Stimulated activated CD4-positive, alpha-beta T cell treated with anti-CD3 and anti-CD28 coated beads, Interleukin-1b, Interleukin-23, amount 100 ng/mL, for 1 hour (primary cell): ENCODE data around the gene PROX1.

Source experiments
- DNase-seq, 2 donors: peaks; one replicate each; pipeline ENCODE4 v3.0.0-alpha.2; 2020; ENCODE audit warnings: low read depth in 2 of 2

The PROX1 gene

GRCh38 chr1:213987927-213988506, at the start of gene PROX1:
Gene PROX1 (plus strand): TSS chr1:213987973. CDS start chr1:213996536, 8,563 bp downstream.
- no peak for DNase-seq

- DNase-seq: no peak
Measured at GRCh38 chr1:213938776-213939175, 49.0 kb upstream of the PROX1 start.

GRCh38 chr1:213939888-213940287, 47.9 kb upstream of the PROX1 start:
- no peak for DNase-seq

DNA sequence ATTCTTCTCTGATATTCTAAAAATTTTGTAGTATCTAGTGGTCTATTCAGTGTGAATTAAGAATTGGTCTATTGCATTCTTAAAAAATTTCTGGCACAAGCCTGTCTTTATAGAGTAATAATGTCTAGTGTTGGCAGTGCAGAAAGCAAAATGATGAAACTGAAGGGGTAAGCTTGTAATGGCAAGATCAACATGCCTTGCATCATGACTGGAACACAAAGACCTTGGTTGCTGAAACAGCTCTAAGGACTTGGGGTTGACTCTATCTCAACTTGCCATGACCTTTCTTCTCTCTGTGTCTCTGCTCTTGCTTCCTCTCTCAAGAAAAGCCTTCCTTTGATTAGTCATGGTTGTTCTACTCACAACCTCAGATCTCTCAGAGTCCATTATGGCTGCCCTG, 46.8 kb upstream of the PROX1 start:
- DNase-seq: no peak

GRCh38 chr1:213942061-213942460, 45.7 kb upstream of the PROX1 start:
- DNase-seq: no peak

DNA sequence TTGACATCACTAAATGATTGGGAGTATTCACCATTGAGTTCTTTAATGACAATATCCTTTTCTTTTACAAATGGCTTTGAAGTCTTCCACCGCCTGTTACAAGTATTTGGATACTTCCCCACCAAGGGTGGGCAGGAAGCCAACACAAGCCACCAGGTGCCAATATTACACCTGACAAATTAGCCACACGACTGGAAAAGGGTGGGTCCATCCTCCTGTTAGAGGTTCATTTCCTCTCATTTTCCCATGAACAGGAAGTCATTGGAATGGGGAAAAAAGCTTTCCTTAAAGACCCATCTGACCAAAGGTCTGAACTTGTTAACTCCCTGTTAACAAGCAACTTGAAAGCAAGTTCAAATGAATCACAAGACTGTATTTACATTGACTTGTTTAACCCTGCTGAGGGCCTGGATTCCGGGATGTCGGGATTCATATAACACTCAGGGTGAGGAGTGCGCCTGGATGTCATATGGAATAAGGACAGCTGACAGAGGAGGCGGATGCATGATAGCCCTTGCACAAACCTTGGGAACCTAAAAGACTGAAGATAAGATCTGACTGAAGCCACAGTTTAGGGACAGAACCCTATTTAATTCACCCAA, 40.5 kb upstream of the PROX1 start:
- DNase-seq: no peak

- no peak for DNase-seq
Measured at GRCh38 chr1:213951876-213952275, 35.9 kb upstream of the PROX1 start.

- DNase-seq: no peak
Measured at GRCh38 chr1:213953806-213954205, 34.0 kb upstream of the PROX1 start.

GRCh38 chr1:213956295-213956770, 31.4 kb upstream of the PROX1 start:
- DNase-seq: no peak

DNA sequence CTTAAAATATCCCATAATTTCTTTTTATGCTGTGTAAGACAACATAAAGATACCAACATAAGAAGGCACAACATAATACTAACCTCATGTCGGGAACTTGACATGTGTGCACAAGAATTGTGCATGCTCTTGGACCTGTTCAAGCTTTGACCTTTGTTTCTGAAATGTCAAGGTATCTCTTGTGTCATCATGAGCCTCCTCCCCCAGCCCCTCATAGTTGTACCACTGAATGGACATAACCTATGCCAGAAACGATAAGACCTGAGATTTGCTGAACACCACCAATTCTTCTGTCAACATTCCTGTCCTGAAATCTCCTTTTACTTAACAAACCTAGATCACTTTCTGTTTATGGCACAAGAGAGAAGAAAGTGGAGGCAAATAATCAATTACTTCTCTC, 29.4 kb upstream of the PROX1 start:
- no peak for DNase-seq

- no peak for DNase-seq
Measured at GRCh38 chr1:213960963-213961362, 26.8 kb upstream of the PROX1 start.

- DNase-seq: no peak
Measured at GRCh38 chr1:213962508-213962907, 25.3 kb upstream of the PROX1 start.

- no peak for DNase-seq
Measured at GRCh38 chr1:213966122-213966521, 21.7 kb upstream of the PROX1 start.

DNA sequence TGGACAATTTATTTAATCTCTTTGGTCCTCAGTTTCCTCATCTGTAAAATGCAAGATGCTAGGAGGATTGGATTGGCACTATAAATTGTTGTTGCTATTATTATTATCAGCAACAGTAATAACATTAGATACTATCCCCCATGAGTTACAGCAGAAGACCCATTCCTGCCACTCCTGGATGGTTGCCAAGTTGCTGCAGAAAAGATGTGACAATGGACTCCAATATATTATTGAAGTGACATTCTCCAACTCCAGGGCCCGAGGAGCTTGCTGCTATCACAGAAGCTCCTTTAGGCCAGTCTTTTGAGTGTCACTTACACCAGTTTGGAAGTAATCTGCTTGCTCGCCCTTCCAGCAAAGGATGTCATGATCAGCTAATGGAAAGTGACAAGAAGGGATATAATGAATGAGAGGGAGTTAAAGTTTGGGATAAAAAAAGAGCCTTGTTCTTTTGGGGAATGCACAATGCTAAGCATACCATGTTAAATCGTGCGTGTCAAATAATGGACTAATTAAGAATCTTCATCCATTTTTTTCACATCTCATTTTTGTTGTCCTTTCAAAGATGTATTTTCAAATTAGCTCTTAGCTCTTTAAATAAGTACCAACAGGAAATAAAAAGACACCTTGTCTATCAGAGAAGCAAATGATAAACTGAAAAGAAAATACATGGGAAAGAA, 19.5 kb upstream of the PROX1 start:
- DNase-seq: no peak

DNA sequence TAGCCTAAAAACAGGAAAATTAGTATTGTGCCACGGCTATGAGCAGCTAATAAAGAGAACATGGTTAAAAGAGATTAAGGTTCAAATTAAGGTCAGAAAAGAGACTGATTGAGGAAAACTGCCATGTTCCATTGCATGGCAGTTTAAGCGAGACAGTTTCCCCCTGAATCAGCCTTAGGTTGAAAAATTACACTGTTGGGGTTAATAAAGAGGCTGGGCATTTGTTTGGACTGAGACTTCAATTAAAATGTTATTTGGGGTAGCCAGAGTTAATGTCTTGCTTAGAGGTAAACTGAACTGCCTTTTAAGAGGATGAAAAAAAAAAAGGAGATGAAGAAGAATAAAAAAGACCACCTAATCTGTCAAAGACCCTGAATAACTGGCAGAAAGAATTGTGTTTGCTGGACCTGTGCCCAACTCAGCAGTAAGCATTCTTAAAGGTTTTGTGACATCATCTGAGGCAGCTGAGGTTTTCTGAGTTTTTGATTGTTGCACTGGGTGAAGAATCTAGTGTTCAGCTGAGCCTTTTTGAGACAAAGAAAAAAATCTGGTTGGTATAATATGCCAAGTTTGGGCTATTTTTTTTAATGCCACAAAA, 17.7 kb upstream of the PROX1 start:
- DNase-seq: no peak

DNA sequence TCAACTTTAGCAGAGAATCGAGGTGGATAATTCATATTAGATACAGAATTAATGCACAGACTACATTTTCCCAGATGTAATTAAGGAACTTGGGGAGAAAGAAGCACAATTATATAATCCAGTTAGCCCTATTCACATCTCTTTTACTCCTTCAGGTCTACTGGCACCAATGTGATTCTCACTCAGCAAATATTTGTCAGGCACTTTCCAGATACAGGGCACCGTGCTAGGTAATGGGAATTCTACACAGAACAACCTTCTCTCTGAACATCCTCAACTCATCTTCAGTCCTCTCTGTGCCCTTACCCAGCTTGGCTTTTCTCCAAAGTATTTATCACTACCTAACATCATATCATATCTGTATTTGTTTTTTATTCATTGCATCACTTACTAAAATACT, 15.6 kb upstream of the PROX1 start:
- DNase-seq: no peak

GRCh38 chr1:213973129-213973528, 14.6 kb upstream of the PROX1 start:
- DNase-seq: no peak

DNA sequence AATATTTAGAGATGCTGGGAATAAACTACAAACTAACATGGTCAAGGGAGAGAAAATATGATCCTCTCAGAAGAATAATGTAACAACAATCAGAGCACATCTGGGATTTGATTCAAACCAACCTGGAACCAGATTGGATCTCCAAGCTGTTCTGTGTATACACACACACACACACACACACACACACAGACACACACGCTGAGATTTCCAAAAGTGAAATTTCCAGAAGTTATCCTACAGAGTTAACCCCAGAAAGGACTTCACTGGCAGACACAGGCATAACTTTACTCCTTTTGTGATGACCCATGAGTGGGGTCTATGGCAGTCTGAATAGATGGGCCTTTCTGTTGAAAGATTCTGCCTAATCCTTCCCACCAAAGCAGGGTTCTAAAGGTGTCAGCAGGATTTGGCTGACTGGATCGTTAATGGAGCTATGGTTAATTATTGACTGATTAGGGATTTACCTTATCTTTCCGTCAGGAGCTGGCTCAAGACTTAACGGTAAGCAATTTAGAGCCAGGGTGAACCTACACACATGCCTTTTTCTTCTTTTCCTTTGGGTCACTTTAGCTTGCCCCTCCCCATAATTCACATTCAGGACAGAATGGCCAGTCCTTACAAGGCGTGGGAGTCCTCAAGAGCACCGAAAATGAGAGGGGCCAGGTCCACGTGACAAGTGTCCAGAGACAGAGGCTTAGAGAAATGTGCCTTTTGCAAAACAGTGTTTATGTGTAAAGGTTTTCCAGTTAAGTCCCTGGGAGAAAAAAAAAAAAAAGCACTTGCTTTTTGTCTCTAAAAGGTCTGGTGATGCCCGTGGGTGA, 10.9 kb upstream of the PROX1 start:
- DNase-seq: no peak

GRCh38 chr1:213977486-213977842, 10.3 kb upstream of the PROX1 start:
- DNase-seq: no peak

DNA sequence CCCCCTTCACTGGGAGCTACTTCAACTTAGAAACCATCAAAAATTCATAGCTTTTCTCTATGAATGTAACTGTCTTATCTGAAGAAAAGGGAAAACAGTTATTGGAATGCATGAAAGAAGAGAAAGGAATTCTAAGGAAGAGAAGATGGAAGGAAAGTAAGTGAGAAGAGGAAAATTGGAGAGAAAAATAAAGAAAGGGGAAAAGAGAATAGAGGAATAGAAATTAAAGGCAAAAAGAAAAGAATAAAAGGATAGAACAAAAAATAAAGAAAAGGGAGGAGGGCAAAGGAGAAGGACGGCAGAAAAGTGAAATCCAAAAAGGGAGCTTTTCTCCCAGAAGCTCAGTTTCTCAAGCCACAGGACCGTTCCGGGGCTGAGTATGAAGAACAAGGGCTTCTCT, 9.9 kb upstream of the PROX1 start:
- DNase-seq: no peak

- no peak for DNase-seq
Measured at GRCh38 chr1:213979751-213980586, 7.8 kb upstream of the PROX1 start.
